Fibroblast of skin of abdomen (primary cell): ENCODE results near the gene SLC39A11.
A peak's percentile ranks its signal among the peaks of the same experiment; 100 is the strongest.

ENCODE experiments used
- DNase-seq: peaks from one replicate; pipeline ENCODE4 v3.0.0-alpha.2; 2013

SLC39A11 gene

GRCh38 chr17:72975509-72975908 lies 117.0 kb downstream of the SLC39A11 start:
- no peak for DNase-seq

- DNase-seq, result no peak
Measured at GRCh38 chr17:72974605-72975232, 117.8 kb downstream of the SLC39A11 start.

- no peak for DNase-seq
Measured at GRCh38 chr17:72972263-72972951, 120.1 kb downstream of the SLC39A11 start.

GRCh38 chr17:72971226-72971880 lies 121.1 kb downstream of the SLC39A11 start:
- no peak for DNase-seq

GRCh38 chr17:72970797-72971196 lies 121.7 kb downstream of the SLC39A11 start:
- DNase-seq, result no peak

- no peak for DNase-seq
Measured at GRCh38 chr17:72970246-72970645, 122.2 kb downstream of the SLC39A11 start.

- DNase-seq, result no peak
Measured at GRCh38 chr17:72969293-72969906, 123.1 kb downstream of the SLC39A11 start.

- no peak for DNase-seq
Measured at GRCh38 chr17:72968798-72969197, 123.7 kb downstream of the SLC39A11 start.

- DNase-seq, result no peak
Measured at GRCh38 chr17:72967977-72968585, 124.4 kb downstream of the SLC39A11 start.

GRCh38 chr17:72967277-72967970 lies 125.1 kb downstream of the SLC39A11 start:
- no peak for DNase-seq

- DNase-seq, result no peak
Measured at GRCh38 chr17:72962106-72962505, 130.4 kb downstream of the SLC39A11 start.

GRCh38 chr17:72955391-72956140 lies 136.9 kb downstream of the SLC39A11 start:
- DNase-seq, result no peak

GRCh38 chr17:72954579-72954978 lies 137.9 kb downstream of the SLC39A11 start:
- no peak for DNase-seq

GRCh38 chr17:72953621-72954020 lies 138.9 kb downstream of the SLC39A11 start:
- DNase-seq, result no peak

- DNase-seq, result no peak
Measured at GRCh38 chr17:72952641-72953315, 139.7 kb downstream of the SLC39A11 start.

GRCh38 chr17:72952220-72952619 lies 140.3 kb downstream of the SLC39A11 start:
- no peak for DNase-seq

GRCh38 chr17:72950242-72950931 lies 142.1 kb downstream of the SLC39A11 start:
- peak; percentile 10 for DNase-seq

GRCh38 chr17:72948115-72948514 lies 144.4 kb downstream of the SLC39A11 start:
- DNase-seq, result no peak

- no peak for DNase-seq
Measured at GRCh38 chr17:72947475-72947874, 145.0 kb downstream of the SLC39A11 start.

GRCh38 chr17:72946696-72947095 lies 145.8 kb downstream of the SLC39A11 start:
- DNase-seq, result no peak
